HG02763 (cell line): ENCODE results near the gene SNTG2.
"Not testable (repeated sequence)": the region's sequence is repeated elsewhere in the genome, so short reads cannot be mapped to it uniquely, and the experiment has no call there.

ENCODE experiments used
- ATAC-seq: cut with Tn5 transposase; IDR thresholded peaks from one replicate; pipeline ENCODE4 v1.9.1; 2021; ENCODE audit warnings: mild to moderate bottlenecking, moderate library complexity; ENCODE audit not compliant: unreplicated experiment

Gene SNTG2

DNA sequence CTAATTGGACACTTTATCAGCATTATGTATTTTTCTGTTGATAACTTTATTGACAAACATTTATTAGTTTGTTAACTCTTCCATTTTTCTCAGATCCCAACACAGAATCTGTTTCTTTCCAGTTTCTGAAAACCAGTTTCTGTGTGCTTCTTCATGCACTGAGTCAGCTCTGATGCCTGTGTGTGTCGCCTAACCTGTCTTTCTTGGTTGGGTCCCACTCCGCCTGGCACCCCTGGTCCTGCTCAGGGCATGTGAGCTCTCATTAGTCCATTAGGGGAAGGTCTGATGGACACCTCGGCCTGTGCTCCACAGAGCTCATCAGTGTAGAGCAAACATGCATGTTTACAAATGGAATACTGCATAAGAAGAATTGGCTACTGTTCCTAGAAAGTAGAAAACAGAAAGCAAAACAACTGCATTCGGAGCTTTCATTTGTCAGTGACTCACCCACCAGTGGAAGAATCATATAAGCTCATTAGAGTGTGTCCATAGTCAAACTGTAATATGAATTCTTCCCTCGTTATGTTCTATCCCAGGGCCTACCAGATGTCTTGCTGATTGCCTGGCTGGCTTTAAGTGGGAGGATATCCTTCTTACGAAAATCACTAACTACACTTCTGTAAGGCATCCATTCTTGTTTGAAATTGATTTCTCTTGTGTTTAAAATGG lies 137.7 kb downstream of the SNTG2 start:
- ATAC-seq = no peak

DNA sequence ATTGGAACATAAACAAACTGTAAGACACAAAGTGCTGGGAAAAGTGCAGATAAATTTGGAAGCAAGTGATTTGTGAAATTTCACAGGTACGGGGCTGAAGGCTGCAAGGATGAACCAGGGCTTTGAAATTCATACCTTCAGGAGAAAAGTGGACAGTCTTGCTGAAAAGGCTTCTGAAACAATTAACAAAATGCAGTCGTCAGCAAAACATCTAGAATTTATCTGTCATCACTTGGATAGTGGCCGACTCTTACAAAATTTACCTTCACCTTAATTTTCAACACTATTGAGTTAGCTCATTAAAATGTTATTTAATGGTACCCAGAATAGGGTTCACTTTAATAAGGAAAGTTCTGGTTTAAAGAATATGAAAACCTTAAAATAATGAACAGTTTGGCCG lies 138.3 kb downstream of the SNTG2 start:
- no peak for ATAC-seq

DNA sequence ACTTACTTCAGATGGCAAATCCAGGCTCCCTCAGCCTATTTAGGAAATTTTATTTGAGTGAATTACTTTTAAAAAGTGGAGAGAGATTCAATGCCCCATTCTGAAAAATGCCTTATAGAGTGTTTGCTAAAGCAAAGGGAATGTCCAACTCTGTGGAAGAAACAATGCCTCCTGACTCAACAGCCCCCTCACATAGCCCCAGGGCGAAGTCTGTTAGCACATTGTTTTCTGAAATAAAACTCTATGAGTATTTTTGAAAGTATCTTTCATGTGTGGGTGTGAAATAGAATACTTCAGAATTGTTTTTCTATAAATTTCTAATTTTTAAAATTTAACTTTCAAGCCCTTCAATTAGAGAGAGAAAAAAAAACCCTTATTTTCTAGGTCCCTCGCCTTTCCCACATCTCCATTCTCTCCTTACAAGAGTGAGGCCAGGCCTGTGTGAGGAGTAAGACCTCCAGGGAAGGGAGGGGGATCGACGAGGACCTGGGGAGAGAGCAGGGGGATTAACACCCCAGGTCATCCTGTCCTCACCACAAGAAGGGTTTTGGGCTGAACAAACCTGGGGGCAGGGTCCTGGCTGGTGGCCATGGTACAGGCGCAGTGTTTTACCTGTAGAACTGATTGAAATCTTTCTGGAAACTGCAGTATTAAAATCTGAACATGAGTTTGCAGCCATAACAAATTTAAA lies 141.4 kb downstream of the SNTG2 start:
- ATAC-seq = no peak

- not testable (repeated sequence) for ATAC-seq
Measured at GRCh38 chr2:1093668-1094067, 143.0 kb downstream of the SNTG2 start.

- ATAC-seq = no peak
Measured at GRCh38 chr2:1097101-1097500, 146.5 kb downstream of the SNTG2 start.

- no peak for ATAC-seq
Measured at GRCh38 chr2:1099418-1099817, 148.8 kb downstream of the SNTG2 start.

DNA sequence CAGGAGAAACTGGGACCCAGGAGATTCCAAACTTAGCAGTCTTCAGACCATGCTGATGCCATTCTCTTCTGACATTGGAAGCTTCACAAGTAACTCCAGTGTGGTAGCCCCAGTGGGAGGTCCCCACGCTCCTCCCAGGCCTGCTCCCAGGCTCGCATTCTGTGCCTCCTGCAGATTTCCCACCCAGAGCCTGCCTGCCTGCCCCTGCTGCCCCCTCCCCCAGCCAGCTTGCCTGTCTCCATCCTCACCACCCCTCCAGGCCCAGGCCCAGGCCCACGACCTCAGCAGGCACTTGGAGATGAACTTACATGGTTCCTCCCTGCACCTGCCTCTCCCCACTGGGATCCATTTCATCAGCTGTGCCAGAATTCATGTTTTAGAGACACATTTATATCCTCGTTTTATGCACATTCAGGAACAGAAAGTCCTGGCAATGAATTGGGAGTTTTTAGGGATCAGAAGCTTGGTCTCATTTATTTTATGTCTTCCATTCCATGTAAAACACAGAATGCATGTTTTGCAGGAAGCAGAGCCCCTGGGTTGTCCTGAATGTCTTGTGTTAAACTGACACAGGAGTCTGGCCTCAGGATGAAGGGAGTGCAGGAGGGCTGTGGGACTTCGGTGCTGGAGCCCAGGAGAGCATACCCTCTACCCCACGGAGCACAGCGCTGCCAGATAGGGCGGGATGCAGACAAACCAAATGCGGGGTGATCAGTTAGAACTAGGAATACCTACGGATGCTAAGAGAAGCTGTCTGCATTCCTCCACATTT lies 150.5 kb downstream of the SNTG2 start:
- no peak for ATAC-seq

DNA sequence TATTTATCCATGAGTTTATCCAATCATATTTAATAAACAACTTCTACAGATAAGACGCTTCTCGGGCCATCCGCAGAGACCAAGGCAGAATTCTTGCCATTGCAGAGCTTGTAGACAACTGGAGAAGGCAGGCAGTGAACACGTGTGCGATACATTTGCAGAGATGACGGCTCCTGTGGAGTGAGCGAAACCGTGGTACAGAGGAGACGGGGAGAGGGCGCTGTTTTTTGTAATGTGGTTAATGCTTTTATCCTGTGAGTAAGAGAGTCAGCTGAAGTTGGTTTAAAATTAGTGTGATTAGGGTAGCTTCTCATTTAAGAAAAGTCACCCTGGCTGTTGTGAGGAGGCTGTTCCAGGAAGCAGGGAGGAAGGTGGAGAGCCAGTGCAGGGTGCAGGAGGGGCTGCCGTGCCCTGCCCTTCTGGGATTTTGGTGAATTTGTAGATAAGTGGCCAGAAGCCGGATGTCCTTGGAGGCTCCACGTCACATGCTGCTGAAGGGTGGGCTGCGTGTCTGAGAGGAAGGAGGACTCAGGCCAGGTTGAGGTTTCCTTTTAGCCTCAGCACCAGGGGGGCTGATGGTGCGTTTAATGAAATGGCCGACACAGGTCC lies 151.4 kb downstream of the SNTG2 start:
- no peak for ATAC-seq

- ATAC-seq = no peak
Measured at GRCh38 chr2:1104364-1104763, 153.7 kb downstream of the SNTG2 start.

GRCh38 chr2:1106344-1106743 lies 155.7 kb downstream of the SNTG2 start:
- not testable (repeated sequence) for ATAC-seq

- no peak for ATAC-seq
Measured at GRCh38 chr2:1115843-1116539, 165.3 kb downstream of the SNTG2 start.

- ATAC-seq = no peak
Measured at GRCh38 chr2:1117569-1117968, 166.9 kb downstream of the SNTG2 start.

GRCh38 chr2:1125217-1125616 lies 174.6 kb downstream of the SNTG2 start:
- ATAC-seq = no peak

- no peak for ATAC-seq
Measured at GRCh38 chr2:1125633-1126370, 175.2 kb downstream of the SNTG2 start.

GRCh38 chr2:1129982-1130381 lies 179.3 kb downstream of the SNTG2 start:
- no peak for ATAC-seq

DNA sequence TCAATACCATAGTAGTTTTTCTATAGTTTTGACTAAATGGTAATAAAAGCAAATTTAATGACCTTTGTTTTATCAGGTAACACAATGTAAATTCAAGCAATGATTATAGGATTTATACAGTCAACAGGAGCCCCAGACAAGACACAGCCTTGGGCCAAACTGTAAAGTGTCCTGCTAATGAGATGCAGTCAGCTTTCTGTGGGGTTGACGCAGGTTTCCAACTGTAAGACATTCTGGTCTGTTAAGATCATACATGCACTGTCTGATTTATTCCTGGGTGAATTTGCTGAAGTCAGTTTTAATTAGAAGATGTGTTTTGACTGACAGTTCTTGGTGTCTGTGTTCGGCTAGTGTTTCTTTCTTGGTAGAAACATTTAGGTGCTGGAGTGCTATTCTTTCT lies 180.3 kb downstream of the SNTG2 start:
- no peak for ATAC-seq

- no peak for ATAC-seq
Measured at GRCh38 chr2:1132328-1132969, 181.8 kb downstream of the SNTG2 start.

DNA sequence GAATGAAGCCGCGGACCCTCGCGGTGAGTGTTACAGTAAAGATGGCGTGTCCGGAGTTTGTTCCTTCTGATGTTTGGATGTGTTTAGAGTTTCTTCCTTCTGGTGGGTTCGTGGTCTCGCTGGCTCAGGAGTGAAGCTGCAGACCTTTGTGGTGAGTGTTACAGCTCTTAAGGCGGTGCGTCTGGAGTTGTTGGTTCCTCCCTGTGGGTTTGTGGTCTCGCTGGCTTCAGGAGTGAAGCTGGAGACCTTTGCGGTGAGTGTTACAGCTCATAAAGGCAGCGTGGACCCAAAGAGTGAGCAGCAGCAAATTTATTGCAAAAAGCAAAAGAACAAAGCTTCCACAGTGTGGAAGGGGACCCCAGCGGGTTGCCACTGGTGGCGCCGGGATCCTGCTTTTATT lies 183.2 kb downstream of the SNTG2 start:
- ATAC-seq = not testable (repeated sequence)

DNA sequence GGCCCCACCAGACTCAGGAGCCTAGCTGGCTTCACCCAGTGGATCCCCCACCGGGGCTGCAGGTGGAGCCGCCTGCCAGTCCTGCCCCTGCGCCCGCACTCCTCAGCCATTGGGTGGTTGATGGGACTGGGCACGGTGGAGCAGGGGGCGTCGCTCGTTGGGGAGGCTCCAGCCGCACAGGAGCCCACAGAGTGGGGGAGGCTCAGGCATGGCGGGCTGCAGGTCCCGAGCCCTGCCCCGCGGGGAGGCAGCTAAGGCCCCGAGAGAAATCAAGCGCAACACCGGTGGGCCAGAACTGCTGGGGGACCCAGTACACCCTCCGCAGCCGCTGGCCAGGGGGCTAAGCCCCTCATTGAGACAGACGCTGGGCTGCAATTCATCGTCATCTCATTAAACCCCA lies 184.0 kb downstream of the SNTG2 start:
- ATAC-seq = no peak

- no peak for ATAC-seq
Measured at GRCh38 chr2:1136067-1136466, 185.4 kb downstream of the SNTG2 start.
